ENCODE data around the gene IRF2. TPM values are rescaled to one million over a fixed set of nuclear protein-coding genes. Genes with fewer than 3 reads are reported as not detected.

Gene IRF2
- total and polyA plus RNA-seq, 2 of the 8 experiments (the other 6 are each of a cell fraction or from before 2014, with no cell fraction given), result 13.8 to 17.0 TPM

DNA sequence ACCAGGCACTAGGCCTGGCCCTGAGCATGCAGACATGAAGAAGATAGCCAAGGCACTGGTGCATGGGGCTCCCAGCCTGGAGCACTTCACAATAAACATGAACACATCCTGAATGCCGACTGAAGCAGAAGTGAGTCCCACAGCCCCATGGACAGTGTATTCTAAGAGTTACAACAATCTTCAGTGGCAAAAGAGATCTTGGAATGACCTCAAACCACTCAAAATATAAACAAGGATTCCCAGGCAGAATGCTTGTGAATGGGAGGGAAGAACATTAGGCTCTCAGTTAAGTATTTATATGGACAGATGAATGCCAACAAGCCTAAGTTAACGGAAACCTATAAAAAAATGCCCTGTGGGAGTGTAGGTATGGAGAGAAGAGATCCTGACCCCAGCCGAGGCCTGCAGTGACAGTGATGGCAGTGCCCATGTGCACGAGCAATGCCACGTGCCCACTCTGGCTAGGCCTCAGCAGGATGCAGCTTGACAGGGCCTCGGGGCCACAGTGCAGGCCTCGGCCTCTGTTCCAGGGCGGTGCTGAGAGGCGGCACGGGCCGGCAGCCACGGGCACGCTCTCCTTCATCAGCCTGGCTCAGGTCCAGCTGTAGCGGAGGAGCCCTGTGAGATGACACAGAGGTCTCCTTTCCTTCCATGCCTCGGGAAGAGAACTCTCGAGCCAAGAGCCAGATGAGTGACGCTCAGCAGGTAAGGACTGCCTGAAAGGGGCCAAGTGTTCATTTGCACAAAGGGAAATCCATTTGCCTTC, 49.2 kb downstream of the IRF2 start (continued):
- no peak for TF ChIP-seq KDM1A (IDR thresholded peaks at IDR 0.05; ENCODE audit: borderline replicate concordance, low read length)
- no peak for TF ChIP-seq HDAC6 (IDR thresholded peaks at IDR 0.05; ENCODE audit: low read depth, low read length)
- TF ChIP-seq JUND (IDR thresholded peaks at IDR 0.05; ENCODE audit: low read length), result no peak
- TF ChIP-seq TAF1 (IDR thresholded peaks at IDR 0.05; ENCODE audit: low read depth, low read length), result no peak
- TF ChIP-seq POLR2AphosphoS5 (IDR thresholded peaks at IDR 0.05; ENCODE audit: low read depth, low read length), result no peak
- TF ChIP-seq SRF (IDR thresholded peaks at IDR 0.05; ENCODE audit: low read depth, low read length), result no peak
